GM12873 (cell line): Measurements from ENCODE around the gene COL13A1.

Source experiments
- TF ChIP-seq, protein P1 (sequence below): IDR thresholded peaks from 2 replicates; pipeline ENCODE4 v1.5.1; 2012; ENCODE audit warnings: low read depth, mild to moderate bottlenecking, moderate library complexity, low read length, control low read depth; ENCODE audit not compliant: insufficient read depth; ENCODE audit errors: missing control alignments

Gene COL13A1

DNA sequence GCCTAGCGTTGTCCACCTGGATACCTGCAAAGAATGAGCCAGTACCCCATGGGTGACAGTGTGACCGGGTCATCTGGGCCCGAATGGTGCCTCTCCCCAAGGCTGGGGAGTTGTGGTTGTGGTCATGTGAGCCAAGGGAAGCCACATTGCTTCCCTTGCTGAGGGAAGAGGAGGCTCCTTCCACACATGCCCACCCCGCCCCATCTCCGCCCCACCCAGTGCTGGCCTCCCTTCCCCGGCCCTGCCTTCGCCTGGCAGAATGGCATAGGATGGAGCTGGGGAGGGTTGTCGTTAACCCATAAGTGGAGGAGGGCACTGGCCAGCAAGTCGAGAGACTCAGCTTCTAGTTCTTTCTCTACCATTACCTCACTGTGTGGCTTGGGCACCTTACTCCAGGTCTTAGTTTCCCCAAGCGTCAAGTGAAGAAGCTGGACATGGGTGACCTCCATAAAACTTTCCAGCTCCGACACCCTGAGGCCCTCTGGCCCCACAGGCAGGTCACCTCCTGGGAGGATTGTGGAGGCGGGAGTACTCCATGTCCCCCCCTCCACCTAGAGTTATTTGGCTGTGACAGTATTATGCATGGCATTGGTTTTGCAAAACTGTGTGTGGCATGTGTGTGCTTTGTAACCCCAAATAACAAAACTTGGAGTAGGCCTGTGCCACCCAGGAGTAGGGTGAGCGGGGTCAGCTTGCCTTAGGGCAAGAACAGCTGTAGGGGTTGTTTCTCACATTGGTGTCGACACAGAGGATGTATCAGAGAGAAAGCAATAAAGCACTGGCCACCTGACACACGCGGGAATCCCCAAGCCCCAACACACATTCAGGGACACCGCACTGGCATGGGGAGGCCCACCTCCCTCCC, 160.4 kb downstream of the COL13A1 start:
- TF ChIP-seq, protein P1, sequence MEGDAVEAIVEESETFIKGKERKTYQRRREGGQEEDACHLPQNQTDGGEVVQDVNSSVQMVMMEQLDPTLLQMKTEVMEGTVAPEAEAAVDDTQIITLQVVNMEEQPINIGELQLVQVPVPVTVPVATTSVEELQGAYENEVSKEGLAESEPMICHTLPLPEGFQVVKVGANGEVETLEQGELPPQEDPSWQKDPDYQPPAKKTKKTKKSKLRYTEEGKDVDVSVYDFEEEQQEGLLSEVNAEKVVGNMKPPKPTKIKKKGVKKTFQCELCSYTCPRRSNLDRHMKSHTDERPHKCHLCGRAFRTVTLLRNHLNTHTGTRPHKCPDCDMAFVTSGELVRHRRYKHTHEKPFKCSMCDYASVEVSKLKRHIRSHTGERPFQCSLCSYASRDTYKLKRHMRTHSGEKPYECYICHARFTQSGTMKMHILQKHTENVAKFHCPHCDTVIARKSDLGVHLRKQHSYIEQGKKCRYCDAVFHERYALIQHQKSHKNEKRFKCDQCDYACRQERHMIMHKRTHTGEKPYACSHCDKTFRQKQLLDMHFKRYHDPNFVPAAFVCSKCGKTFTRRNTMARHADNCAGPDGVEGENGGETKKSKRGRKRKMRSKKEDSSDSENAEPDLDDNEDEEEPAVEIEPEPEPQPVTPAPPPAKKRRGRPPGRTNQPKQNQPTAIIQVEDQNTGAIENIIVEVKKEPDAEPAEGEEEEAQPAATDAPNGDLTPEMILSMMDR = no peak

GRCh38 chr10:69962746-69963135, 161.0 kb downstream of the COL13A1 start:
- TF ChIP-seq, protein P1 = no peak

DNA sequence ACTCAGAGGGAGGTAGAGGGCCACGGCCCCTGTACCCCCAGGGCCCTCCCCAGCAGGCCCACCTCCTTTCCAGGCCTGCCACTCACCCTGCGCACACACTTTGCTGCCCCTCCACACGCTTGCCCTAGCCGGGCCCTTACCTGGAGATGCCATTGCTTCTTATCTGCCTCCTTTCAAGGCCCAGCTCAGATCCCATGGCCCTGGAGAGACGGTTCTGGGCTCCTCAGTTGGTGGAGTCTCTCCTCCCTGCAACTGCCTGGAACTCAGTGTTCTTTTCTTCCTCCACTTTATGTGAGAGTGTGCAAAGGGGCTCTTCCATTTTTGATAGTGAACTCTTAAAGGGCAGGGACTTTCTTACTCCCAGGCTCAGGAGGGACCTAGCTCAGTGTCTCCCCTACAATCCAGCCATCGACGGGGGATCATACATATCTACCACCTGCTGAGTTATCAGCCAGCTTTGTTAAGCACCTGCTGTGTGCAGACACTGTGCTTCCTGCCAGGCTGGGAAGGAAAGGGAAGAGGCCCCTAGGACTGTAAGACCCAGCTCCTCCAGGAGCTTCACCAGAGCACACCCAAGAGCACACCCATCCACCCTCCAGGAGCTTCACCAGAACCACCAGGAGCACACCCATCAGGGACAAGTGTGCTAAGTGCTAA, 161.6 kb downstream of the COL13A1 start:
- TF ChIP-seq, protein P1 = no peak

DNA sequence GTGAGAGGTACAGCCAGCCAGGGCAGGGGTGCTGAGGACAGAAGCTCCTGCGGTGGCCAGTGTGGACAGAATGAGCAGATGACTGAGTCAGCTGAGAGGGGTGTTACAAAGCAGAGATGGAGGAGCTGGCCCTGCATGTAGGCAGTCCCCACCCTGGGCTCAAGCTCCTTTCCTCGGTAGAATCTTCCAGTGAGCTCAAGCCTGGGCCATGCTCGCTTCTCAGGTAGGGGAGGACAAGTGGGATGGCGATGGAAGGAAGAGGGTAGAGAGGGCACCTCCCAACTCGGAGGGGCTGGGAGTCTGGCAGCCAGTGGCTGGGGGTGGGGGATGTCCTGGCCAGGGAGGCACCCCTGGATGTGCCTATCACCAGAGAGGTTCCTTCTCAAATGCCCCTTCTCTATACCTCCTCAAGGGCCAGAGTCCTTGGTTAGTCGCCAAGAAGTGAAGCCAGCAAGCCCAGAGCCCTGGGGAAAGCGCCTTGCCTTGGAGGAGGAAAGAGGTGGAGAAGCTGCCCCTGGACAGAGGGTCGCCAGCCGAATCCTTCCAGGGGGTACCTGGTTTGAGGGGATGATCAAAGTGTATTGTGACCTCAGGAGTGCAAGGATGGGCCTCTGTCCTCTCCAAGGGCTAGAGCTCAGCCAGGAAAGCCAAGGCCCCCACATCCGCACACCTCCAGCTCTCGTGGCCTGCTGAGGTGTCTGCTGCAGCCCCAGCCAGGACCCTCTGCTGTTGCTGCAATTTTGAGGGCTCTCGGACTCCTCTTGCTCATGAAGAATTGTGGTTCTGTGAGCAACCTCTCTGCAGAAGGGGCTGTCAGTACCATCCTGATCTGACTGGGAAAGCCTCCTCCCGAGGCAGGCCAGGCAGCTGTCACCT, 162.4 kb downstream of the COL13A1 start:
- TF ChIP-seq, protein P1 = no peak

GRCh38 chr10:69965086-69965485, 163.4 kb downstream of the COL13A1 start:
- TF ChIP-seq, protein P1 = no peak

GRCh38 chr10:69965919-69966662, 164.4 kb downstream of the COL13A1 start:
- TF ChIP-seq, protein P1 = no peak
